ENCODE data around the gene FAHD1.

DNA sequence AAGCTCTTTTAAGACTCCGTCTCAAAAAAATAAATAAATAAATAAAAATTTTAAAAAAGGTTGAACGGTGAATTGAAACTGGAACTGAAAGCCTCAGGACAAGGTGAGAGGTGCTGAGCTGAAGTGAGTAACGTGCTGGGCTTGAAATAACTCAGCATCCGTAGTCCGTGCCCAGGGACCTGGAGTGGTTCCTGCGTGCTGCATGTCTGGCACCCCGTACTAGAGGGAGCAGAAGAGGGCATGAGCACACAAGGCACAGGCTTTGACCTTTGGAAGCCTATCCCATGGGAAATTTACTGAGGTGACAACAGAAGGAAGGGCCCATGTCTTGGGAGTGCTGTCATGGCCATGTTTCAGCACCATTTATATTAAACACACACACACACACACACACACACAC is 49.5 kb downstream of the FAHD1 start:
- TF ChIP-seq, protein P1, sequence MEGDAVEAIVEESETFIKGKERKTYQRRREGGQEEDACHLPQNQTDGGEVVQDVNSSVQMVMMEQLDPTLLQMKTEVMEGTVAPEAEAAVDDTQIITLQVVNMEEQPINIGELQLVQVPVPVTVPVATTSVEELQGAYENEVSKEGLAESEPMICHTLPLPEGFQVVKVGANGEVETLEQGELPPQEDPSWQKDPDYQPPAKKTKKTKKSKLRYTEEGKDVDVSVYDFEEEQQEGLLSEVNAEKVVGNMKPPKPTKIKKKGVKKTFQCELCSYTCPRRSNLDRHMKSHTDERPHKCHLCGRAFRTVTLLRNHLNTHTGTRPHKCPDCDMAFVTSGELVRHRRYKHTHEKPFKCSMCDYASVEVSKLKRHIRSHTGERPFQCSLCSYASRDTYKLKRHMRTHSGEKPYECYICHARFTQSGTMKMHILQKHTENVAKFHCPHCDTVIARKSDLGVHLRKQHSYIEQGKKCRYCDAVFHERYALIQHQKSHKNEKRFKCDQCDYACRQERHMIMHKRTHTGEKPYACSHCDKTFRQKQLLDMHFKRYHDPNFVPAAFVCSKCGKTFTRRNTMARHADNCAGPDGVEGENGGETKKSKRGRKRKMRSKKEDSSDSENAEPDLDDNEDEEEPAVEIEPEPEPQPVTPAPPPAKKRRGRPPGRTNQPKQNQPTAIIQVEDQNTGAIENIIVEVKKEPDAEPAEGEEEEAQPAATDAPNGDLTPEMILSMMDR (conservative IDR thresholded peaks at IDR 0.05 in 1 of 2, IDR thresholded peaks at IDR 0.05 in 1 of 2; ENCODE audit: low read depth in 1 of 2, low read length in 2 of 2), result no peak
- no peak for TF ChIP-seq EZH2 (IDR thresholded peaks at IDR 0.05; ENCODE audit: low read length, missing control alignments)
